IPS DF 19.7 (cell line): ENCODE results near the gene HOXA3.
A peak's percentile ranks its signal among the peaks of the same experiment; 100 is the strongest.

ENCODE experiments used
- DNase-seq: peaks from one replicate; pipeline ENCODE4 v3.0.0-alpha.2; 2013; ENCODE audit warnings: low read depth, low spot score

HOXA3 gene

GRCh38 chr7:27143950-27144780, 8.2 kb downstream of the HOXA3 start:
- DNase-seq, result no peak

- DNase-seq, result peak; percentile 64
These were observed 9.1 kb downstream of the HOXA3 start, which contains the start of gene HOXA5 for GRCh38 chr7:27143023-27143949. HOXA5 (minus strand) TSS chr7:27143681; CDS start chr7:27143607, 74 bp downstream.

- DNase-seq, result no peak
These were observed 9.8 kb downstream of the HOXA3 start for GRCh38 chr7:27142580-27143022.

- DNase-seq, result no peak
These were observed 10.3 kb downstream of the HOXA3 start for GRCh38 chr7:27141923-27142579.

- no peak for DNase-seq
These were observed 11.1 kb downstream of the HOXA3 start for GRCh38 chr7:27141137-27141922.

GRCh38 chr7:27140126-27140857, 12.1 kb downstream of the HOXA3 start:
- DNase-seq, result no peak

GRCh38 chr7:27139334-27140125, 12.9 kb downstream of the HOXA3 start:
- no peak for DNase-seq

GRCh38 chr7:27138985-27139333, 13.4 kb downstream of the HOXA3 start:
- DNase-seq, result no peak

- no peak for DNase-seq
These were observed 13.9 kb downstream of the HOXA3 start for GRCh38 chr7:27138472-27138871.

GRCh38 chr7:27137640-27138315, 14.6 kb downstream of the HOXA3 start:
- no peak for DNase-seq

- DNase-seq, result no peak
These were observed 18.0 kb downstream of the HOXA3 start for GRCh38 chr7:27134392-27134791.

GRCh38 chr7:27133409-27134231, 18.8 kb downstream of the HOXA3 start:
- no peak for DNase-seq

- DNase-seq, result no peak
These were observed 19.4 kb downstream of the HOXA3 start for GRCh38 chr7:27132978-27133377.

GRCh38 chr7:27132214-27132613, 20.2 kb downstream of the HOXA3 start:
- DNase-seq, result no peak

- no peak for DNase-seq
These were observed 21.0 kb downstream of the HOXA3 start for GRCh38 chr7:27131390-27131819.

GRCh38 chr7:27130540-27131389, 21.6 kb downstream of the HOXA3 start, which contains the start of gene HOXA4:
HOXA4 (minus strand) TSS chr7:27130757; CDS start chr7:27130733, 24 bp downstream.
- no peak for DNase-seq
